ENCODE measurements around the gene RBCK1.

Gene RBCK1

DNA sequence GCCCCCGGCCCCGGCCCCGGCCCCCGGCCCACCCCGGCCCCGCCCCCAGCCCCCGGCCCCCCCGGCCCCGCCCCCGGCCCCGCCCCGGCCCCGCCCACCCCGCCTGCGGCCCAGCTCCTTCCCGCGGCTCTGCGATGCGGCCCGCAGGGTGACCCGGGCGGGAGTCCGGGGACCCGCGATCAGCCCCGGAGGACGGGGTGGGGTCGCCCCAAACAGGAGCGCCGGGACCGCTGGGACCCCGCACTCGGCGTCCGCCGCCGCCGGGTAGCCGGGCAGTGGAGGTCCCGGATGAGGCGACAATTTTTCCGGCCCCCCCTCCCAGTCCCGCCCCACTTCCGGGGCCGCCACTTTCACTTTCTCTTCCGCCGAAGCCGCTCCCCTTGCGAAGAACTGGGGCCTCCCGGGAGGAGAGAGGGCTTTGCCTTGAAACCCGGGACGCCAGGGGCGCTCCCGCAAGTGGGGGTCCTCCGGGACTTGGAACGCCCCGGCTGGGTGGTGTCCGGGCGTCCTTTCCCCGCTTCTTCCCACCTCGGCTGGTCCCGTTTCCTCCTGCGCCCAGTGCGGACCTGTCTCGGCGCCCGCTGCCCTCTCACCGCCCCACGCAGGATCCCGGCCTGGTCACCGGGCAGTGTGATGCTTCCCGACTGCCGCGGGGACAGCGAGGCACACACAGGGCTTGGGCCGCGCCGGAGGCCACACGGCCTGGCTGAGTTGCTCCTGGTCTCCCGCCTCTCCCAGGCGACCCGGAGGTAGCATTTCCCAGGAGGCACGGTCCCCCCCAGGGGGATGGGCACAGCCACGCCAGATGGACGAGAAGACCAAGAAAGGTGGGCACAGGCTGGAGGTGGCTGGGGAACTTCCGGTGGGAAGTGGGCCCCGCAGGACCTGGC is at the start of gene RBCK1:
RBCK1 (plus strand) TSS at position 347 of the 890 bp plus-strand sequence; CDS start at position 806, 459 bp downstream.
- peak; percentile 89 for DNase-seq
- peak; percentile 77 for ATAC-seq
- Mint-ChIP-seq H3K27ac (peak within 1 kb of the TSS; percentile 93), H3K36me3 (ENCODE audit: low read depth) (peaks cover 42% of the 10 kb centered on the region), H3K4me3 (peak within 1 kb of the TSS; percentile 98), H3K4me1 (peaks cover 46% of the 10 kb centered on the region), H3K27me3 (no peaks in the 10 kb centered on the region), H3K9me3 (no peaks in the 10 kb centered on the region)

GRCh38 chr20:358891-359555 is 49.1 kb upstream of the RBCK1 start:
- ATAC-seq (no peak), DNase-seq (no peak)
- H3K27me3 Mint-ChIP-seq, result peaks cover 3% of the 10 kb centered on the region
- no peaks in the 10 kb centered on the region for H3K36me3 Mint-ChIP-seq (ENCODE audit: low read depth)
- H3K9me3 Mint-ChIP-seq, result no peaks in the 10 kb centered on the region
- peaks cover 13% of the 10 kb centered on the region for H3K4me1 Mint-ChIP-seq
- no peak overlapping the region for H3K4me3 Mint-ChIP-seq
- H3K27ac Mint-ChIP-seq, result no peak overlapping the region

GRCh38 chr20:361561-361960 is 46.5 kb upstream of the RBCK1 start:
- Mint-ChIP-seq H3K4me3 (no peak overlapping the region), H3K27me3 (peaks cover 3% of the 10 kb centered on the region), H3K4me1 (peaks cover 28% of the 10 kb centered on the region), H3K9me3 (no peaks in the 10 kb centered on the region), H3K27ac (no peak overlapping the region), H3K36me3 (ENCODE audit: low read depth) (no peaks in the 10 kb centered on the region)
- DNase-seq (no peak), ATAC-seq (no peak)

GRCh38 chr20:362271-363254 is 45.5 kb upstream of the RBCK1 start:
- peak; percentile 64 for DNase-seq
- peak overlapping the region; percentile 79 for H3K27ac Mint-ChIP-seq
- H3K9me3 Mint-ChIP-seq, result no peaks in the 10 kb centered on the region
- ATAC-seq, result peak; percentile 73
- peaks cover 6% of the 10 kb centered on the region for H3K27me3 Mint-ChIP-seq
- H3K36me3 Mint-ChIP-seq (ENCODE audit: low read depth), result no peaks in the 10 kb centered on the region
- no peak overlapping the region for H3K4me3 Mint-ChIP-seq
- H3K4me1 Mint-ChIP-seq, result peaks cover 28% of the 10 kb centered on the region

GRCh38 chr20:363319-364078 is 44.6 kb upstream of the RBCK1 start:
- Mint-ChIP-seq H3K4me1 (peaks cover 28% of the 10 kb centered on the region), H3K27ac (no peak overlapping the region), H3K9me3 (no peaks in the 10 kb centered on the region), H3K4me3 (no peak overlapping the region), H3K36me3 (ENCODE audit: low read depth) (no peaks in the 10 kb centered on the region), H3K27me3 (peaks cover 6% of the 10 kb centered on the region)
- ATAC-seq, result peak; percentile 27
- DNase-seq, result no peak

DNA sequence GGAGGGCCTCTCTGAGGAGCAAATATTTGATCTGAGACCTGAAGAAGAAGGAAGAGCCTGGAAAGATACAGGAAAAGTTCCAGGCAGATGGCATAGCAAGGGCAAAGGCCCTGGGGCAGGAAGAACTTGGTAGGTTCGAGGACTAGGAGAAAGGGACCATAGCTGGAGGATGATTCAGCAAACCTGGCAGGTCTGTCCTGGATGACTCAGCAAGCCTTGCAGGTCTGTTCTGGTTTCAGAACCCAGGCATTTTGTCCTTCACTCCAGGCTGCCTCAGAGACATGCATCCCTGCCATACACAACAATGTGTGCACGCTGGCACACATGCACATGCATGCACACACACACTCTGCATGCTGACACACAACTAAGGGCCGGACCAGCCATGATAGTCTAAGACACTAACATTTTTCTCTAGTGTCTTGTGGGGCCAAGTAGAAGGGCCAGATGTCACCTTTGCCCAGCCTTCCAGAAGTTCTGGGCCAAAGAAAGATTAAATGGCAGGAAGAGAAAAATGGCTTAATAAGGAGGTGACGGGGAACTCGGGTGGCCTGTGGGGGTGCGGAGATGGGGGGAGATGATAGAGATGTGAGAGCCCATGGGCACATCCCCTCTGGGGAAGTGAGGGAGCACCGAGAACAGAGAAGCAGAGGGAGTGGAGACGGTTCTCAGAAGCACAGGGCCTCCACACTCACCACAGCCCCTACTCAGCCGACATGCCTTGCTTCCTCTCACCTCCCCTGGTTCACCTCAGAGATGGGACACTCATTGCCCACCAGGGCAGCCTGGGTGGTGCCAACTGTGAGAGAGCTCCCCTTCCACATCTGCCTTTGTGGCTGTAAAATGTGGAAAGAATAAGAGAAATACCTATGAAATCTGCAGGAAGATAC is 42.9 kb upstream of the RBCK1 start:
- H3K9me3 Mint-ChIP-seq, result no peaks in the 10 kb centered on the region
- DNase-seq (no peak), ATAC-seq (no peak)
- peaks cover 6% of the 10 kb centered on the region for H3K27me3 Mint-ChIP-seq
- H3K4me3 Mint-ChIP-seq, result no peak overlapping the region
- H3K36me3 Mint-ChIP-seq (ENCODE audit: low read depth), result no peaks in the 10 kb centered on the region
- peaks cover 30% of the 10 kb centered on the region for H3K4me1 Mint-ChIP-seq
- no peak overlapping the region for H3K27ac Mint-ChIP-seq

- H3K4me1 Mint-ChIP-seq, result peaks cover 32% of the 10 kb centered on the region
- no peak overlapping the region for H3K27ac Mint-ChIP-seq
- DNase-seq (no peak), ATAC-seq (no peak)
- H3K4me3 Mint-ChIP-seq, result no peak overlapping the region
- H3K9me3 Mint-ChIP-seq, result no peaks in the 10 kb centered on the region
- H3K27me3 Mint-ChIP-seq, result peaks cover 6% of the 10 kb centered on the region
- H3K36me3 Mint-ChIP-seq (ENCODE audit: low read depth), result no peaks in the 10 kb centered on the region
Measured at GRCh38 chr20:366041-366718, 41.9 kb upstream of the RBCK1 start.

DNA sequence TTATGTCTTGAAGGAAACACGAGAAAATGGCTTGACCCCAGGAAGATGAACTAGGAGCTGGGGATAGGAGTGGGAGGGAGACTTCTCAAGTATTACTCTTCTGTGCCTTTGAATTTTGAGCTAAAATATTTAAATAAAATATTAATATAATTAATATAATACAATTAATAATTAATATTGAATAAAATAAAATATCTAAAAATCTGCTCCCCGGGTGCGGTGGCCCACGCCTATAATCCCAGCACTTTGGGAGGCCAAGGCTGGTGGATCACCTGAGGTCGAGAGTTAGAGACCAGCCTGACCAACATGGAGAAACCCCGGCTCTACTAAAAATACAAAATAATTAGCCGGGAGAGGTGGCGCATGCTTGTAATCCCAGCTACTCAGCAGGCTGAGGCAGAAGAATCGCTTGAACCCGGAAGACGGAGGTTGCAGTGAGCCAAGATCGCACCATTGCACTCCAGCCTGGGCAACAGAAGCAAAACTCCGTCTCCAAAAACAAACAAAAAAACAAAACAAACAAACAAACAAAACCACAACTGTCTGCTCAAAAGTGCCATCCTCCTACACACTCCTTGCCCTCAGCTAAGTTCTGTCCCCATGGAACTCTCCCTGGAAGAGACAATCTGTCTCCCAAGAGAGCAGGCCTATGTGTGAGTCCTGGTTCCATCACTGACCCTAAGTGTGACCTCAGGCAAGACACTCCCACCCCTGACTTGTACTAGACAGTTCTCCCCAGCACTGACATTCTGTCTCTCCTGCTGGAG is 41.2 kb upstream of the RBCK1 start:
- no peak for ATAC-seq
- Mint-ChIP-seq H3K4me3 (no peak overlapping the region), H3K27ac (no peak overlapping the region), H3K36me3 (ENCODE audit: low read depth) (no peaks in the 10 kb centered on the region), H3K4me1 (peaks cover 33% of the 10 kb centered on the region), H3K9me3 (no peaks in the 10 kb centered on the region), H3K27me3 (peaks cover 6% of the 10 kb centered on the region)
- DNase-seq, result no peak

DNA sequence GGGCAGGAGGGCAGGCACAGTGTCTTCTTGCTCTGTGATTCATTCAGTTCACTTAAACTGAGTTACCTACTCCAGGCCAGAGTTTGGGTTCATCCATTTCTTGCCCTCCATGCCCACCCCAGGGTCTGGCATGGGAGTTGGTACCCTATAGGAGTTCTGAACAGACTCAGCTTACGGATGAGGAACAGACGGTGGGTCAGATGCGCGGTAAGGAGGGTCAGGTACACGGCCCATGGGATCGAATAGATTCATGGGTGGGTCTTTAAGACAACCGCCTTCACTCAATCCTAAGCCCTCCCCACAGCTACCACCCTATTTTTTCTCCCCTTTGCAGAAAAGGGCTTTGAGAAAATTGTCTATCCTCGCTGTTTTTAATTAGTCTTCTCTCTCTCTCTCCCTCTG is 40.6 kb upstream of the RBCK1 start:
- no peak for ATAC-seq
- H3K4me1 Mint-ChIP-seq, result peaks cover 35% of the 10 kb centered on the region

DNA sequence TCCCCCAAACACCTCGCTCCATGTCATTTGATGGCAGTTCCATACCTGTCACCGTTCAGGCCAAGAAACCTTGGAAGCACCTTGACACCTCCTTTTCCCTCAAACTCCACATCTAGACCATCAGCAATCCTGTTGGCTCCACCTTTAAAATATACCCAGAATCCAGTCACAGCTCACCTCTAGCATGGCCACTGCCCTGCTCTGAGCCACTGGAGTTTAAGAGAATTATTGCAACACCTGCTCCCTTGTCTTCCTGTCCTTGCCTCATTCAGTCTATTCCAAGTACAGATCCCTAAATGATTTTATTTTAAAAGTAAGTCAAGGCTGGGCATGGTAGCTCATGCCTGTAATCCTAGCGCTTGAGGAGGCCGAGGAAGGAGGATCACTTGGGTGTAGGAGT is 39.2 kb upstream of the RBCK1 start:
- no peaks in the 10 kb centered on the region for H3K9me3 Mint-ChIP-seq
- H3K36me3 Mint-ChIP-seq (ENCODE audit: low read depth), result no peaks in the 10 kb centered on the region
- peaks cover 44% of the 10 kb centered on the region for H3K4me1 Mint-ChIP-seq
- H3K4me3 Mint-ChIP-seq, result no peak overlapping the region
- no peak overlapping the region for H3K27ac Mint-ChIP-seq
- no peak for ATAC-seq
- peaks cover 6% of the 10 kb centered on the region for H3K27me3 Mint-ChIP-seq
- no peak for DNase-seq

More for the DNA sequence above, 40.6 kb upstream of the RBCK1 start:
- Mint-ChIP-seq H3K4me3 (no peak overlapping the region), H3K27ac (no peak overlapping the region), H3K36me3 (ENCODE audit: low read depth) (no peaks in the 10 kb centered on the region), H3K9me3 (no peaks in the 10 kb centered on the region), H3K27me3 (peaks cover 6% of the 10 kb centered on the region)
- DNase-seq, result no peak

GRCh38 chr20:370151-370600 is 37.9 kb upstream of the RBCK1 start:
- Mint-ChIP-seq H3K27me3 (peaks cover 6% of the 10 kb centered on the region), H3K9me3 (no peaks in the 10 kb centered on the region), H3K27ac (no peak overlapping the region), H3K4me3 (no peak overlapping the region), H3K4me1 (peaks cover 39% of the 10 kb centered on the region), H3K36me3 (ENCODE audit: low read depth) (no peaks in the 10 kb centered on the region)
- ATAC-seq (no peak), DNase-seq (no peak)
